Right atrium auricular region (tissue), 2 donors: Measurements from ENCODE around the gene RARS1. TPM values are rescaled to one million over a fixed set of nuclear protein-coding genes. Genes with fewer than 3 reads are reported as not detected.

Source experiments
- DNase-seq: peaks from one replicate; pipeline ENCODE4 v3.0.0-alpha.2; 2019; ENCODE audit warnings: low spot score
- H3K27ac ChIP-seq, 2 donors: fragments of 200-600 bp; sonication (generic); 1 replicate in 1 of 2; 2 replicates in 1 of 2; pipeline ENCODE4 v1.5.1; 2016 to 2019
- H3K27me3 ChIP-seq, 2 donors: fragments of 200-600 bp; sonication (generic); one replicate each; pipeline versions ENCODE4 v1.5.1 to v1.6.0; 2017 to 2019
- H3K36me3 ChIP-seq: fragments of 200-600 bp; sonication (generic); one replicate; pipeline ENCODE4 v1.5.1; 2016
- H3K4me1 ChIP-seq, 2 donors: fragments of 200-600 bp; sonication (generic); one replicate each; pipeline versions ENCODE4 v1.5.1 to v1.6.0; 2017 to 2019
- H3K4me3 ChIP-seq, 2 donors: fragments of 200-600 bp; sonication (generic); 1 replicate in 1 of 2; 2 replicates in 1 of 2; pipeline ENCODE4 v1.5.1; 2017 to 2019; ENCODE audit warnings: mild to moderate bottlenecking in 1 of 2, moderate library complexity in 1 of 2
- H3K9me3 ChIP-seq, 2 donors: fragments of 200-600 bp; sonication (generic); one replicate each; pipeline ENCODE4 v1.5.1; 2019
- CTCF ChIP-seq, 2 donors: fragments of 200-600 bp; sonication (generic); IDR thresholded peaks; one replicate each; pipeline ENCODE4 v1.5.1; 2019; ENCODE audit warnings: antibody characterized with exemption in 2 of 2
- total RNA-seq, 2 donors: library from RNA; depleted of rRNA; stranded (reverse); fragments of >200 nt; gene quantifications; one replicate each; pipeline ENCODE4 v1.1.0, GENCODE V29; 2016

The RARS1 gene
- total RNA-seq, 2 donors from 2014 or later: 42.4 to 43.8 TPM

GRCh38 chr5:168463081-168463480, 23.2 kb upstream of the RARS1 start:
- Histone ChIP-seq H3K36me3 (no peaks in the 10 kb centered on the region), H3K27ac (no peak overlapping the region), H3K27me3 (no peaks in the 10 kb centered on the region), H3K9me3 (no peaks in the 10 kb centered on the region), H3K4me3 (no peak overlapping the region), H3K4me1 (no peaks in the 10 kb centered on the region)
- DNase-seq: no peak
- TF ChIP-seq CTCF (IDR thresholded peaks at IDR 0.05): no peak

GRCh38 chr5:168464214-168464613, 22.1 kb upstream of the RARS1 start:
- no peaks in the 10 kb centered on the region for H3K27me3 ChIP-seq
- no peak overlapping the region for H3K4me3 ChIP-seq
- no peaks in the 10 kb centered on the region for H3K4me1 ChIP-seq
- H3K9me3 ChIP-seq: no peaks in the 10 kb centered on the region
- DNase-seq: no peak
- H3K36me3 ChIP-seq: no peaks in the 10 kb centered on the region
- no peak for TF ChIP-seq CTCF (IDR thresholded peaks at IDR 0.05)
- no peak overlapping the region for H3K27ac ChIP-seq

- no peaks in the 10 kb centered on the region for H3K4me1 ChIP-seq
- H3K27me3 ChIP-seq: no peaks in the 10 kb centered on the region
- H3K9me3 ChIP-seq: no peaks in the 10 kb centered on the region
- no peaks in the 10 kb centered on the region for H3K36me3 ChIP-seq
- no peak overlapping the region for H3K27ac ChIP-seq
- no peak for DNase-seq
- no peak overlapping the region for H3K4me3 ChIP-seq
- TF ChIP-seq CTCF (IDR thresholded peaks at IDR 0.05): no peak
Measured at GRCh38 chr5:168464641-168465040, 21.6 kb upstream of the RARS1 start.

- Histone ChIP-seq H3K36me3 (no peaks in the 10 kb centered on the region), H3K27ac (no peak overlapping the region), H3K4me3 (no peak overlapping the region), H3K27me3 (no peaks in the 10 kb centered on the region), H3K9me3 (no peaks in the 10 kb centered on the region), H3K4me1 (no peaks in the 10 kb centered on the region)
- no peak for TF ChIP-seq CTCF (IDR thresholded peaks at IDR 0.05)
- no peak for DNase-seq
Measured at GRCh38 chr5:168467755-168468330, 18.4 kb upstream of the RARS1 start.

- Histone ChIP-seq H3K4me3 (no peak overlapping the region), H3K27ac (no peak overlapping the region), H3K4me1 (no peaks in the 10 kb centered on the region), H3K36me3 (no peaks in the 10 kb centered on the region), H3K9me3 (no peaks in the 10 kb centered on the region), H3K27me3 (no peaks in the 10 kb centered on the region)
- DNase-seq: no peak
- TF ChIP-seq CTCF (IDR thresholded peaks at IDR 0.05): no peak
Measured at GRCh38 chr5:168468836-168469235, 17.4 kb upstream of the RARS1 start.

- Histone ChIP-seq H3K4me1 (no peaks in the 10 kb centered on the region), H3K27ac (no peak overlapping the region), H3K9me3 (no peaks in the 10 kb centered on the region), H3K4me3 (no peak overlapping the region), H3K36me3 (no peaks in the 10 kb centered on the region), H3K27me3 (no peaks in the 10 kb centered on the region)
- TF ChIP-seq CTCF (IDR thresholded peaks at IDR 0.05): no peak
- DNase-seq: no peak
Measured at GRCh38 chr5:168469816-168470215, 16.5 kb upstream of the RARS1 start.
